Measurements from ENCODE around the gene ZNF281. TPM values are rescaled to one million over a fixed set of nuclear protein-coding genes. Genes with fewer than 3 reads are reported as not detected.
A peak's percentile ranks its signal among the peaks of the same experiment; 100 is the strongest.

The ZNF281 gene
- polyA plus RNA-seq, 1 experiment: 17.7 TPM

- H3K27ac ChIP-seq (ENCODE audit: low read depth, low read length): no peak overlapping the region
- DNase-seq (ENCODE audit: low read depth, low spot score): no peak
- H3K4me3 ChIP-seq (ENCODE audit: low read depth, low read length): no peak overlapping the region
- H3K27me3 ChIP-seq (ENCODE audit: control insufficient read depth, insufficient read depth, low read length): no peaks in the 10 kb centered on the region
- TF ChIP-seq, protein P1, sequence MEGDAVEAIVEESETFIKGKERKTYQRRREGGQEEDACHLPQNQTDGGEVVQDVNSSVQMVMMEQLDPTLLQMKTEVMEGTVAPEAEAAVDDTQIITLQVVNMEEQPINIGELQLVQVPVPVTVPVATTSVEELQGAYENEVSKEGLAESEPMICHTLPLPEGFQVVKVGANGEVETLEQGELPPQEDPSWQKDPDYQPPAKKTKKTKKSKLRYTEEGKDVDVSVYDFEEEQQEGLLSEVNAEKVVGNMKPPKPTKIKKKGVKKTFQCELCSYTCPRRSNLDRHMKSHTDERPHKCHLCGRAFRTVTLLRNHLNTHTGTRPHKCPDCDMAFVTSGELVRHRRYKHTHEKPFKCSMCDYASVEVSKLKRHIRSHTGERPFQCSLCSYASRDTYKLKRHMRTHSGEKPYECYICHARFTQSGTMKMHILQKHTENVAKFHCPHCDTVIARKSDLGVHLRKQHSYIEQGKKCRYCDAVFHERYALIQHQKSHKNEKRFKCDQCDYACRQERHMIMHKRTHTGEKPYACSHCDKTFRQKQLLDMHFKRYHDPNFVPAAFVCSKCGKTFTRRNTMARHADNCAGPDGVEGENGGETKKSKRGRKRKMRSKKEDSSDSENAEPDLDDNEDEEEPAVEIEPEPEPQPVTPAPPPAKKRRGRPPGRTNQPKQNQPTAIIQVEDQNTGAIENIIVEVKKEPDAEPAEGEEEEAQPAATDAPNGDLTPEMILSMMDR (IDR thresholded peaks at IDR 0.05; ENCODE audit: low read depth, low read length): no peak
- POLR2A ChIA-PET: no interaction called here
- CTCF ChIA-PET: no interaction called here
- no peaks in the 10 kb centered on the region for H3K9me3 ChIP-seq (ENCODE audit: control insufficient read depth, insufficient read depth, low read length)
Measured at GRCh38 chr1:200432586-200432985, 22.8 kb upstream of the ZNF281 start.

- H3K9me3 ChIP-seq (ENCODE audit: control insufficient read depth, insufficient read depth, low read length): no peaks in the 10 kb centered on the region
- CTCF ChIA-PET: interaction anchor here (0.5 kb wide), 1 partner anchor 42 kb away, joined by 5 read pairs; no protein-coding TSS in a partner anchor
- TF ChIP-seq, protein P1 (IDR thresholded peaks at IDR 0.05; ENCODE audit: low read depth, low read length): no peak
- H3K27ac ChIP-seq (ENCODE audit: low read depth, low read length): peak overlapping the region; percentile 53
- H3K4me3 ChIP-seq (ENCODE audit: low read depth, low read length): no peak overlapping the region
- POLR2A ChIA-PET: interaction anchor here (0.6 to 1.1 kb wide), 3 partner anchors 8 to 64 kb away, joined by 3 to 8 read pairs (median 5); no protein-coding TSS in a partner anchor
- H3K27me3 ChIP-seq (ENCODE audit: control insufficient read depth, insufficient read depth, low read length): no peaks in the 10 kb centered on the region
- no peak for DNase-seq (ENCODE audit: low read depth, low spot score)
Measured at GRCh38 chr1:200429221-200429751, 19.4 kb upstream of the ZNF281 start.

GRCh38 chr1:200428482-200429205 is 18.8 kb upstream of the ZNF281 start:
- Histone ChIP-seq H3K9me3 (ENCODE audit: control insufficient read depth, insufficient read depth, low read length) (no peaks in the 10 kb centered on the region), H3K4me3 (ENCODE audit: low read depth, low read length) (no peak overlapping the region), H3K27ac (ENCODE audit: low read depth, low read length) (peak overlapping the region; percentile 53), H3K27me3 (ENCODE audit: control insufficient read depth, insufficient read depth, low read length) (no peaks in the 10 kb centered on the region)
- ChIA-PET CTCF (interaction anchor here (0.7 kb wide), 1 partner anchor 179 kb away, joined by 3 read pairs; no protein-coding TSS in a partner anchor), POLR2A (interaction anchor here (0.6 to 1.1 kb wide), 3 partner anchors 8 to 63 kb away, joined by 3 to 8 read pairs (median 5); no protein-coding TSS in a partner anchor)
- no peak for DNase-seq (ENCODE audit: low read depth, low spot score)
- TF ChIP-seq, protein P1 (IDR thresholded peaks at IDR 0.05; ENCODE audit: low read depth, low read length): no peak

GRCh38 chr1:200427744-200428143 is 17.9 kb upstream of the ZNF281 start:
- Histone ChIP-seq H3K4me3 (ENCODE audit: low read depth, low read length) (no peak overlapping the region), H3K27me3 (ENCODE audit: control insufficient read depth, insufficient read depth, low read length) (no peaks in the 10 kb centered on the region), H3K9me3 (ENCODE audit: control insufficient read depth, insufficient read depth, low read length) (no peaks in the 10 kb centered on the region), H3K27ac (ENCODE audit: low read depth, low read length) (no peak overlapping the region)
- POLR2A ChIA-PET: no interaction called here
- TF ChIP-seq, protein P1 (IDR thresholded peaks at IDR 0.05; ENCODE audit: low read depth, low read length): no peak
- DNase-seq (ENCODE audit: low read depth, low spot score): no peak
- CTCF ChIA-PET: no interaction called here

- no peak overlapping the region for H3K4me3 ChIP-seq (ENCODE audit: low read depth, low read length)
- no peaks in the 10 kb centered on the region for H3K27me3 ChIP-seq (ENCODE audit: control insufficient read depth, insufficient read depth, low read length)
- TF ChIP-seq, protein P1 (IDR thresholded peaks at IDR 0.05; ENCODE audit: low read depth, low read length): no peak
- ChIA-PET POLR2A (interaction anchor here (0.5 kb wide), 1 partner anchor 15 kb away, joined by 4 read pairs; no protein-coding TSS in a partner anchor), CTCF (no interaction called here)
- H3K27ac ChIP-seq (ENCODE audit: low read depth, low read length): no peak overlapping the region
- no peaks in the 10 kb centered on the region for H3K9me3 ChIP-seq (ENCODE audit: control insufficient read depth, insufficient read depth, low read length)
- DNase-seq (ENCODE audit: low read depth, low spot score): no peak
Measured at GRCh38 chr1:200426196-200426595, 16.4 kb upstream of the ZNF281 start.
